GM12864 (cell line): ENCODE measurements around the gene LRRC4.

Experiments used
- DNase-seq: peaks from one replicate; pipeline ENCODE4 v3.0.0-alpha.2; 2011; ENCODE audit warnings: low read depth
- H3K4me3 ChIP-seq: 2 replicates; pipeline ENCODE4 v1.5.1; 2011; ENCODE audit warnings: mild to moderate bottlenecking, low read depth, low read length, control low read depth
- TF ChIP-seq, protein P1 (sequence below): IDR thresholded peaks from 2 replicates; pipeline ENCODE4 v1.5.1; 2011; ENCODE audit warnings: low read depth, mild to moderate bottlenecking, moderate library complexity, low read length, control low read depth, inconsistent platforms; ENCODE audit errors: missing control alignments

The LRRC4 gene

DNA sequence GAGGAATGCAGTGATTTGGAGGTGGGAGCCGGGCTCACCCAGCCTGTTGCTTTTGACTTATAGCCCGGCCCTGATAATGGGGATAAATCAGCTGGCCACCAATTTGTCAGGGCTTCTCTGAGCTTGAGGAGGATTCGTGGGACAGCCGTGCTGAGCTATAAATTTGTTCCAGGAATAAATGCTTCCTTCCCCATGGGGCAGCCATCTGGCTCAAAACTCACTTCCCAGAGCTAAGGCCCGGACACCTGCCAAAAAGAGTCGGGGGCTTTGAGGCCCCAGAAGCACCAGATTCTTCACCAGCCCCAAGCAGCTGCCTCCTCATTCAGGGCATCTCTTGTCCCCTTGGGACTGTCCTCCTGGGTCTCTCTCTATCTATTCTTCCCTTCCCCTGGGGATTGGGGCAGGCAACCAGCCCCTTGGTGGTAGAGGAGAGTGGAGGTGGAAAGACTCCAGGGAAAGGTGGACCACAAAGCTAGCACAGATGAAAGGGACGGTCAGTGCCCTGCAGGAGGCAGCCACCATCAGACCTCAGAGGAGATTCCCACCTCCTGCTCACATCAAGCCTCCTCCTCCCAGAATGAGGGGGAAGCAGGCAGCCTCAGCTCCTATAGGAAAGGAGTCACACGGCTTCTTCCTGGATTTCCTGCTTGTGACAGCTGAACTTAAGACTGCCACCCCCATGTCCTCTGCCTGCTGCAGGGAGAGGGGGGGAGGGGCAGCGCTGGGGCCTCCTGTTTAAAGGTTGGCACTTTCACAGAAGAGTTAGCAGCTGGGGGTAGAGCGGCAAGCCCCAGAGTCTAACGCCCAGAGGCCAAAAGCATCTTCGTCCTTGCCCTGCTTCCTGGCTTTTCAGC lies 44.2 kb upstream of the LRRC4 start:
- TF ChIP-seq, protein P1, sequence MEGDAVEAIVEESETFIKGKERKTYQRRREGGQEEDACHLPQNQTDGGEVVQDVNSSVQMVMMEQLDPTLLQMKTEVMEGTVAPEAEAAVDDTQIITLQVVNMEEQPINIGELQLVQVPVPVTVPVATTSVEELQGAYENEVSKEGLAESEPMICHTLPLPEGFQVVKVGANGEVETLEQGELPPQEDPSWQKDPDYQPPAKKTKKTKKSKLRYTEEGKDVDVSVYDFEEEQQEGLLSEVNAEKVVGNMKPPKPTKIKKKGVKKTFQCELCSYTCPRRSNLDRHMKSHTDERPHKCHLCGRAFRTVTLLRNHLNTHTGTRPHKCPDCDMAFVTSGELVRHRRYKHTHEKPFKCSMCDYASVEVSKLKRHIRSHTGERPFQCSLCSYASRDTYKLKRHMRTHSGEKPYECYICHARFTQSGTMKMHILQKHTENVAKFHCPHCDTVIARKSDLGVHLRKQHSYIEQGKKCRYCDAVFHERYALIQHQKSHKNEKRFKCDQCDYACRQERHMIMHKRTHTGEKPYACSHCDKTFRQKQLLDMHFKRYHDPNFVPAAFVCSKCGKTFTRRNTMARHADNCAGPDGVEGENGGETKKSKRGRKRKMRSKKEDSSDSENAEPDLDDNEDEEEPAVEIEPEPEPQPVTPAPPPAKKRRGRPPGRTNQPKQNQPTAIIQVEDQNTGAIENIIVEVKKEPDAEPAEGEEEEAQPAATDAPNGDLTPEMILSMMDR = no peak
- no peak for DNase-seq
- no peak overlapping the region for H3K4me3 ChIP-seq

DNA sequence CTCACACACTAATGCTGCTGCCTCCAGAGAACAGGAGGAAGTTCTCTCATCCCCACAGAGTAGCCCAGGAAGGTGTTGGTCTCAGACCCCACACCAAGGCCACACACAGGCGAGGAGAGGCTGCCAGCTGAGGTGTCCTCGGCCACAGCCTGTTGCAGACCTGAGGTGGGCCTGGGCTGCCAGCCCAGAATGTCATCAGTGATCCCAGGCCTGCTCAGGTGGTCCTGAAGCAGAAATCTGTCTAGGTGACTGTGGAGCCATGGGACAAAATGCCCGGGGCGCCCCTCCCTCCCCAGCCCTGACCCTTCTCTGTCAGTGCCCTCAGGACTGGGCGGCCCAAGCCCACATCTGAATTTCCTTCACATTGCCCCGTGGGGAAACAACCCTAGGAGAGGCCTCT lies 43.5 kb upstream of the LRRC4 start:
- TF ChIP-seq, protein P1 = no peak
- no peak overlapping the region for H3K4me3 ChIP-seq
- DNase-seq = no peak

DNA sequence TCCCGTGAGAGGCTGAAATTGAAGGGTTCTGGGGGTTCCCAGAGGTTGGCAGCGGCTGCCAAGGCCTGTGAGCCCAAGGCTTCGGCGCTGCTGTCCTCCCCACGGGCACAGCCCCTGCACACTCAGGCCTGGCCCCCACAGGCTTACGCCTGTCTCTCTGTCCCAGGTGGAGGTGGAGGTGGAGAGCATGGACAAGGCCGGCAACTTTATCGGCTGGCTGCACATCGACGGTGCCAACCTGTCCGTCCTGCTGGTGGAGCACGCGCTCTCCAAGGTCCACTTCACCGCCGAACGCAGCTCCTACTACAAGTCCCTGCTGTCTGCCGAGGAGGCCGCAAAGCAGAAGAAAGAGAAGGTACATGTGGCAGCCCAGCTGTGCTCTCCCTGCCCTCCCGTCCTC lies 43.1 kb upstream of the LRRC4 start:
- no peak for DNase-seq
- TF ChIP-seq, protein P1 = no peak
- H3K4me3 ChIP-seq = no peak overlapping the region

GRCh38 chr7:128073671-128074310 lies 42.6 kb upstream of the LRRC4 start:
- no peak for DNase-seq
- H3K4me3 ChIP-seq = no peak overlapping the region
- TF ChIP-seq, protein P1 = no peak

DNA sequence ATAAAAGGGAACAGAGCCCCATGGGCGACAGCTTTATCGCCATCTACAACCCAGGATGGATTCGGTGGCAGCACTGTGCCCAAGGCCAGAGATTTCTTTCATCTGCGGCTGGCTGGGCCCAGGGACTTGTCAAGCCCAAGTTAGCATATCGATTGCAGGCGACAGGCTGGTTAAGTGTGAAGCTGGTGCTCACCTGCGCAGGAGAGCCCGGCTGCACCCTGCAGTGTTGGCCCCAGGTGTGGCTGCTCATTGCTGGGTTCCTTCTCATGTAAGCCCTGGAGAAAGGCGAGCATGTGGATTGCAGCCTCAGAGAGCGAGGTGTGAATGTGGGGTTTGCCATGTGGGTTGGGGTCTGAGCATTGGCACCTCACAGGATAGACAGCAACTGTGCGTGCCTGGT lies 40.6 kb upstream of the LRRC4 start:
- DNase-seq = no peak
- TF ChIP-seq, protein P1 = no peak
- H3K4me3 ChIP-seq = no peak overlapping the region

GRCh38 chr7:128071376-128071775 lies 40.1 kb upstream of the LRRC4 start:
- no peak for DNase-seq
- TF ChIP-seq, protein P1 = no peak

More at GRCh38 chr7:128071376-128071775, 40.1 kb upstream of the LRRC4 start:
- H3K4me3 ChIP-seq = no peak overlapping the region
